Lower lobe of right lung (tissue), 2 donors: ENCODE data around the gene ESYT2. TPM values are rescaled to one million over a fixed set of nuclear protein-coding genes. Genes with fewer than 3 reads are reported as not detected.
"Not testable (repeated sequence)": the region's sequence is repeated elsewhere in the genome, so short reads cannot be mapped to it uniquely, and the experiment has no call there.

Experiments used
- ATAC-seq, 2 donors: fragments of 200-7000 bp; cut with Tn5 transposase; one replicate each; pipeline ENCODE4 v1.9.1; 2020 to 2022; ENCODE audit warnings: mild to moderate bottlenecking in 2 of 2, moderate library complexity in 2 of 2
- DNase-seq: peaks from one replicate; pipeline ENCODE4 v3.0.0-alpha.2; 2020
- H3K27ac ChIP-seq: fragments of 200-600 bp; one replicate; pipeline ENCODE4 v1.8.0; 2022
- H3K27me3 ChIP-seq: fragments of 200-600 bp; one replicate; pipeline ENCODE4 v1.8.0; 2022; ENCODE audit warnings: low read depth
- H3K36me3 ChIP-seq: fragments of 200-600 bp; one replicate; pipeline ENCODE4 v1.8.0; 2022; ENCODE audit warnings: mild to moderate bottlenecking
- H3K4me1 ChIP-seq: fragments of 200-600 bp; one replicate; pipeline ENCODE4 v1.8.0; 2022
- H3K4me3 ChIP-seq: fragments of 200-600 bp; one replicate; pipeline ENCODE4 v1.8.0; 2022; ENCODE audit warnings: mild to moderate bottlenecking
- H3K9me3 ChIP-seq: fragments of 200-600 bp; one replicate; pipeline ENCODE4 v1.8.0; 2022
- CTCF ChIP-seq: fragments of 200-600 bp; IDR thresholded peaks from one replicate; pipeline ENCODE4 v1.8.0; 2022; ENCODE audit warnings: antibody characterized with exemption, mild to moderate bottlenecking
- intact Hi-C: fragments of 100-400 bp; cut with DNase I; formaldehyde crosslinking; loops from one replicate; pipeline ENCODE4 v1.11.0; 2022
- total RNA-seq: library from RNA; stranded (reverse); fragmentation: NEBNext Ultra II Directional; extraction: Animal tissue kit (Norgen Biotek cat#: 25700); gene quantifications from one replicate; pipeline ENCODE4 v1.2.1, GENCODE V29; 2021
- donor health status: DM: no; HTN: yes; CAD: no; lungs with severe emphysema.

The ESYT2 gene
- total RNA-seq, 1 donor from 2014 or later, result 55.5 TPM

DNA sequence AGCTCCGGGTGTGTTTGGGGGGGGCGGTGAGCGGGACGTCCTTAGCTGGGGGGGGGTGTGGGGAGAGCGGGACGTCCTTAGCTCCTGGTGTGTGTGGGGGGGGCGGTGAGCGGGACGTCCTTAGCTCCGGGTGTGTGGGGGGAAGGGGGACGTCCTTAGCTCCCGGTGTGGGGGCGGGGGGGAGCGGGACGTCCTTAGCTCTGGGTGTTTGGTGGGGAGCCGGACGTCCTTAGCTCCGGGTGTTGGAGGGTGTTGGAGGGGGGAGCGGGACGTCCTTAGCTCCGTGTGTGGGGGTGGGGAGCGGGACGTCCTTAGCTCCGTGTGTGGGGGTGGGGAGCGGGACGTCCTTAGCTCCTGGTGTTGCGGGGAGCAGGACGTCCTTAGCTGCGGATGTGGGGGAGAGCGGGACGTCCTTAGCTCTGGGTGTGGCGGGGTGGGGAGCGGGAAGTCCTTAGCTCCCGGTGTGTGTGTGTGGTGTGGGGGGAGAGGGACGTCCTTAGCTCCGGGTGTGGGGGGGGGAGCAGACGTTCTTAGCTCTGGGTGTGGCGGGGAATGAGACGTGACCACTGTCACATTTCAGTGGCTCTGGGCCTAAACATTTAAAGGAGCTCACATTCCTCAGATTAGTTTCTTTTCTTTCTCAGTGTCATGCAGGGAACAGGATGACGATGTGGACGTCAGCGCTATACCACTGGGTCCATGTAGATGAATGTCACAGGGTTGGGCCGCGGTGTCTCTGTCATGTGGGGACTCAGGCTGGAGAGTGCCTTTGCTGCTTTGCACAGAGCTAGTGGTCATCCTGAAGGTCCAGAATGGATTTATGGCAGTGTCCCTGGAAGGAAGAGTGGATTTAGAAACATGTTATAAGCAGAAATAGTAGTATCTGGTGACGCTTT is 34.5 kb upstream of the ESYT2 start:
- peak overlapping the region; percentile 86 for H3K27ac ChIP-seq
- no peak for TF ChIP-seq CTCF
- H3K36me3 ChIP-seq, result no peaks in the 10 kb centered on the region
- H3K4me1 ChIP-seq, result peaks cover 33% of the 10 kb centered on the region
- peak overlapping the region; percentile 50 for H3K4me3 ChIP-seq
- DNase-seq, result peak; percentile 89
- no peaks in the 10 kb centered on the region for H3K9me3 ChIP-seq
- peak; percentile 93 to 96 for ATAC-seq
- intact Hi-C loops, result no loop called here
- no peaks in the 10 kb centered on the region for H3K27me3 ChIP-seq

- DNase-seq, ATAC-seq, intact Hi-C loops, H3K27me3 ChIP-seq, H3K9me3 ChIP-seq, H3K36me3 ChIP-seq: not testable (repeated sequence)
- Histone ChIP-seq H3K4me1 (peaks cover 38% of the 10 kb centered on the region), H3K4me3 (peak overlapping the region; percentile 50), H3K27ac (peak overlapping the region; percentile 86)
Measured at GRCh38 chr7:158862985-158863610, 33.8 kb upstream of the ESYT2 start.

DNA sequence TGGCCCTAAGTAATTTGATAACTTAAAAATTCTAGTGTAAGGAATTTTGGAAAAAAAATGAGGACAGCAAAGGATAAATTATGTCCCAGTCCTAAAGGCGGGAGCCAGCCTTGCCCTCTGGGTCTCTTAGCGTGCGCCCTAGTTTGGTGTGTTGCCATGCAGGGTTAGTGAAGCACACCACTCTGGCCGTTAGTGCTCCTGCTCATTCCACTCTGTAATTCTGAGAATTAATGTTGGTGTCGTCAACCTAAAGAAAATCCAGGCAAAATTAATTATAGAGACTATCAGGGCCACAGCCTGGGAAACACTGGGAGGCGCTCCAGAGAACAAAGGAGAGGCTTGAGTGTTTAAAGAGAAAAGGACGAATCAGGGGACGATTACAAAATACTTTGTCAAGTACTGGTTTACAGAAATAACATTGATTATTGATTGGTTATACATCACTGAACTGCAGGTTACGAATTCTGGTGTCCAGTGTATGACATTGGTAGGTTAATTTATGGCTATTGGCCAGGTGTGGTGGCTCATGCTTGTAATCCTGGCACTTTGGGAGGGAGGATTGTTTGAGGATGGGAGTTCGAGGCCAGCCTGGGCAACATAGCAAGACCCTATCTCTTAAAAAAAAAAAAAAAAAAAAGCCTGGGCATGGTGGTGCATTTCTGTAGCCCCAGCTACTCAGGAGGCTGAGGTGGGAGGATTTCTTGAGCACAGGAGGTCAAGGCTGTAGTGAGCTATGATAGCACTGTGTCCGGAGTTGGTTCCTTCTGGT is 32.8 kb upstream of the ESYT2 start:
- H3K27ac ChIP-seq, result peak overlapping the region; percentile 86
- no peaks in the 10 kb centered on the region for H3K27me3 ChIP-seq
- no peak overlapping the region for H3K4me3 ChIP-seq
- H3K9me3 ChIP-seq, result no peaks in the 10 kb centered on the region
- intact Hi-C loops, result no loop called here
- peaks cover 48% of the 10 kb centered on the region for H3K4me1 ChIP-seq
- DNase-seq, result no peak
- TF ChIP-seq CTCF, result no peak
- no peaks in the 10 kb centered on the region for H3K36me3 ChIP-seq
- no peak for ATAC-seq

DNA sequence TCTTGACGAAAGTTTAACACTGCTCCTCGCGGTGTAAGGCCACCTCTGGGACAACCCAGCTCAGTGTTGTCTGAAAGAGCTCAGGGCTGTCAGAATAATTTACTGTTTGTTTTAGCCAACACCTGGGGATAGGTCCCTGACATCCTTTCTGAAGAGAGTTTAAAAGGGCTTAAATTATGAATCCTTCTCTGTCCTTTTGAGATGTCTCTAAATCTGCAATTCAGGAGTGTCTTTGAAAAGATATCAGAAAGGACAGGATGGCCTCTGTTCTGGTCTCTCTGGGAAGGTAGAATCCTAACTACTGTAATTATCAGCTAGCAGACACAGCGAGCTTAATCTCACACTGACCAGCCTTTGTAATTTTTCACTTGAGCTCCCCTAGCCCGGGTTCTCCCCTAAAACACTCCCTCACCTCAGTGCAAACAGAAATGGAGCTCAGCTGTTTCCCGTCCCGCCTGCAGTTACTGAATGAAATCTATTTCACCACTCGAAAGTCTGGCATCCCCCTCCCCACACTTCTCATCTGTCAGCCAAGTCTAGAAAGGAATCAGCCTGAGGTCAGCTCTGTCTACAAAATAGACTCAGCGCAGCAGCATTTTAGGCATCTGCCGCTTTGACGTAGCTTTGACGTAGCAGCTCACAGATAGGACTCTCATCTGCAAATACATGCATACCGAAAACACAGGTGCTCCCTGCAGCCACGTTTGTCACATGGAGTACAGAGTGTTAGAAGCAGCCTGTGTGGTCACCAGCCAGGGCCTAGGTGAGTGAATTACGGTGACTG is 31.9 kb upstream of the ESYT2 start:
- H3K27me3 ChIP-seq, result no peaks in the 10 kb centered on the region
- H3K9me3 ChIP-seq, result no peaks in the 10 kb centered on the region
- intact Hi-C loops, result no loop called here
- DNase-seq (no peak), ATAC-seq (no peak)
- no peak overlapping the region for H3K4me3 ChIP-seq
- H3K36me3 ChIP-seq, result no peaks in the 10 kb centered on the region
- no peak overlapping the region for H3K27ac ChIP-seq
- no peak for TF ChIP-seq CTCF
- H3K4me1 ChIP-seq, result peaks cover 49% of the 10 kb centered on the region

DNA sequence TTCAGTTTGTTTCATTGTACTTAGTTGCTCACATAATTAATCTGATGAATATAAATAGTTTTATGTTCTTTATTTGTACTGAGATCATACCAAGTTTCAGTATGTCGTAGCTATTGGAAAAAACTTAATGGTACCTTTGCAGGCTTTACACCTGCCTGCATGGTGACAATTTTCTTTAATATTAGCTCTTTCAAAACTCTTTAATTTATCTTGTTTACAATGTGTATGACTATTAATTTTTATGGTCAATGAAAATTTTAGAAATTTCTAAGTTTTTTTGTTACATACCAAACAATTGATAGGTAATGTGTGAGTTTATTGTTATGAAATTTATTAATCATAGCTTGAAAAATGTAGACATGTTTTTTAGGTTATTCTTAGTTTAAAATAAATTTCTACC is 31.1 kb upstream of the ESYT2 start:
- intact Hi-C loops, result no loop called here
- no peak for ATAC-seq
- H3K27ac ChIP-seq, result no peak overlapping the region

More for the DNA sequence above, 31.1 kb upstream of the ESYT2 start:
- no peak for TF ChIP-seq CTCF
- Histone ChIP-seq H3K9me3 (no peaks in the 10 kb centered on the region), H3K27me3 (no peaks in the 10 kb centered on the region), H3K36me3 (no peaks in the 10 kb centered on the region), H3K4me3 (no peak overlapping the region), H3K4me1 (peaks cover 42% of the 10 kb centered on the region)
- no peak for DNase-seq
